HUES6 (cell line): ENCODE data around the gene ZNF544.
"Not testable (repeated sequence)": the region's sequence is repeated elsewhere in the genome, so short reads cannot be mapped to it uniquely, and the experiment has no call there.

Source experiments
- H3K27ac ChIP-seq: 2 replicates; pipeline ENCODE4 v1.7.0; 2013; ENCODE audit warnings: low read depth, mild to moderate bottlenecking, low read length, inconsistent platforms
- H3K27me3 ChIP-seq: 2 replicates; pipeline ENCODE4 v1.6.1; 2013; ENCODE audit warnings: low read length; ENCODE audit not compliant: control insufficient read depth, insufficient read depth
- H3K36me3 ChIP-seq: 2 replicates; pipeline ENCODE4 v1.6.1; 2013; ENCODE audit warnings: low read length; ENCODE audit not compliant: control insufficient read depth, insufficient read depth
- H3K4me1 ChIP-seq: 2 replicates; pipeline ENCODE4 v1.6.1; 2013; ENCODE audit warnings: low read length; ENCODE audit not compliant: control insufficient read depth, insufficient read depth
- H3K4me3 ChIP-seq: 2 replicates; pipeline ENCODE4 v1.5.1; 2013; ENCODE audit warnings: low read depth, low read length
- H3K9ac ChIP-seq: one replicate; pipeline ENCODE4 v1.6.1; 2013; ENCODE audit warnings: mild to moderate bottlenecking, low read length
- H3K9me3 ChIP-seq: 2 replicates; pipeline ENCODE4 v1.6.1; 2013; ENCODE audit warnings: low read depth, low read length; ENCODE audit not compliant: control insufficient read depth, insufficient read depth

ZNF544 gene

DNA sequence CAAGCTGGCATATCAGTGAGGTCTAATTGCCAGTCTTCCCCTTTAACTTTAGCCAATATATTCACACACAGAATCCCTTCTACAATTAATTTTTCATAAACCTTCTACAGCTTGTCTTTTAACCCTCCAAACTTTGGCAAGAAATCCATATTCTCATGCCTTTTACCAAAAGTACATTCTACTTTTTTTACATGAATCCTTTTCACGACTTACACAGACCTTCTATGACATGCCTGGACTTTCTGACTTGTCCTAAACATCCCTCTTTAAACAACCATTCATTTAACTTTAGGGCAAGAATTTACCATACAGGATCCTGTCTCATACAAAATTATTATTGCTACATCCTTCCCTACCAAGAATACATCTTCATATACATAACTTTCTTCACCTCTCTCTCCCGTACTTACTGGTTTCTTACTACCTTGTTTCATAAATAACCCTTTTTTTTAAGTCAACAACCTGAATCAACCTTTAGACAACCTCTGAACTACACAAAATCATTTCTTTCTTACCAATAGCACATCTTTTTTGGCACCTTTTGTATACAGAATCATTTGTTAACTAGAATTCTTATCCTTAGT lies 23.5 kb downstream of the ZNF544 start:
- Histone ChIP-seq H3K27ac (no peak overlapping the region), H3K4me3 (no peak overlapping the region), H3K4me1 (no peaks in the 10 kb centered on the region), H3K36me3 (peaks cover 99% of the 10 kb centered on the region), H3K27me3 (no peaks in the 10 kb centered on the region), H3K9ac (no peak overlapping the region), H3K9me3 (peaks cover 93% of the 10 kb centered on the region)

DNA sequence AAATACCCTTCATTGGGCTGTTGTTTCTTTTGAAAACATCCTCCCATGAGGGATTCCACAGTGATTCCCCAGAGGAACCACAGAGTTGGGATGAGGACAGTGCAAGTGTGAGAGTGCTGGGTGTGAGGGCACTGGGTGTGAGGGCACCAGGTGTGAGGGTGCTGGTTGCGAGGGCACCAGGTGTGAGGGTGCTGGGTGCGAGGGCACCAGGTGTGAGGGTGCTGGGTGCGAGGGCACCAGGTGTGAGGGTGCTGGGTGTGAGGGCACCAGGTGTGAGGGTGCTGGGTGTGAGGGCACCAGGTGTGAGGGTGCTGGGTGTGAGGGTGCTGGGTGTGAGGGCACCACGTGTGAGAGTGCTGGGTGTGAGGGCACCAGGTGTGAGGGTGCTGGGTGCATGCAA lies 29.5 kb downstream of the ZNF544 start:
- H3K27ac ChIP-seq, H3K27me3 ChIP-seq, H3K9ac ChIP-seq, H3K4me1 ChIP-seq: not testable (repeated sequence)
- H3K36me3 ChIP-seq = peaks cover 99% of the 10 kb centered on the region
- H3K9me3 ChIP-seq = peaks cover 96% of the 10 kb centered on the region
- peak overlapping the region; percentile 7; the same call in 1 of the 2 replicates for H3K4me3 ChIP-seq

DNA sequence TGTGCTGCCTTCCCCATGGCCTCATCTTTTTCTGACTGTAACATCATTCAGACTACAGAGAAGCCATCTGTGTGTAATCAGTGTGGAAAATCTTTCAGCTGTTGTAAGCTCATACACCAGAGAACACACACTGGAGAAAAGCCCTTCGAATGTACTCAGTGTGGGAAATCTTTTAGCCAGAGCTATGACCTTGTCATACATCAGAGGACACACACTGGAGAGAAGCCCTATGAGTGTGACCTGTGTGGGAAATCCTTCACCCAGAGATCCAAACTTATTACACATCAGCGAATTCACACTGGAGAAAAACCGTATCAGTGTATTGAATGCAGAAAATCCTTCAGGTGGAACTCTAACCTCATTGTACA lies 32.9 kb downstream of the ZNF544 start:
- H3K36me3 ChIP-seq = peaks cover 84% of the 10 kb centered on the region
- peaks cover 96% of the 10 kb centered on the region for H3K9me3 ChIP-seq
- H3K4me3 ChIP-seq = no peak overlapping the region
- H3K4me1 ChIP-seq = no peaks in the 10 kb centered on the region
- H3K9ac ChIP-seq = no peak overlapping the region
- H3K27me3 ChIP-seq = no peaks in the 10 kb centered on the region
- no peak overlapping the region for H3K27ac ChIP-seq

DNA sequence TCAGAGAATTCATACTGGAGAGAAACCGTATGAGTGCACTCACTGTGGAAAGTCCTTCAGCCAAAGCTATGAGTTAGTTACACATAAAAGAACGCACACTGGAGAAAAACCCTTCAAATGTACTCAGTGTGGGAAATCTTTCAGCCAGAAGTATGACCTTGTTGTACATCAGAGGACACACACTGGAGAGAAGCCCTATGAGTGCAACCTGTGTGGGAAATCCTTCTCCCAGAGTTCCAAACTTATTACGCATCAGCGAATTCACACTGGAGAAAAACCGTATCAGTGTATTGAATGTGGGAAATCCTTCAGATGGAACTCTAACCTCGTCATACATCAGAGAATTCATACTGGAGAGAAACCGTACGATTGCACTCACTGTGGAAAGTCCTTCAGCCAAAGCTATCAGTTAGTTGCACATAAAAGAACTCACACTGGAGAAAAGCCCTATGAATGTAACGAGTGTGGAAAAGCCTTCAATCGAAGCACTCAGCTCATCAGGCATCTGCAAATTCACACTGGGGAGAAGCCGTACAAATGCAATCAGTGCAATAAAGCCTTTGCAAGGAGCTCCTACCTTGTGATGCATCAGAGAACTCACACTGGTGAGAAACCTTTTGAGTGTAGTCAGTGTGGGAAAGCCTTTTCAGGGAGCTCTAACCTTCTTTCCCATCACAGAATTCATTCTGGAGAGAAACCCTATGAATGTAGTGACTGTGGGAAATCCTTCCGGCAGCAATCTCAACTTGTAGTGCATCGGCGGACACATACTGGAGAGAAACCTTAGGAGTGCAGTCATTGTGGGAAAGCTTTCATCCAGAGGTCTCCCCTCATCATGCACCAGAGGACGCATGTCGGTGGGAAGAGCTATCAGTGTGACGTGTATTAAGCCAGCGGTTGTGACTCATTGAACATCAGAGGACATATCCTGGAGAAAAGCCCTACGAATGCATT lies 33.5 kb downstream of the ZNF544 start:
- Histone ChIP-seq H3K9ac (no peak overlapping the region), H3K4me3 (peak overlapping the region; percentile 12), H3K27me3 (no peaks in the 10 kb centered on the region), H3K36me3 (peaks cover 82% of the 10 kb centered on the region), H3K4me1 (no peaks in the 10 kb centered on the region), H3K27ac (no peak overlapping the region), H3K9me3 (peaks cover 97% of the 10 kb centered on the region)

GRCh38 chr19:58262922-58263296 lies 34.2 kb downstream of the ZNF544 start:
- Histone ChIP-seq H3K4me3 (peak overlapping the region; percentile 12), H3K36me3 (peaks cover 75% of the 10 kb centered on the region), H3K9me3 (peaks cover 97% of the 10 kb centered on the region), H3K27me3 (no peaks in the 10 kb centered on the region), H3K27ac (no peak overlapping the region), H3K4me1 (no peaks in the 10 kb centered on the region), H3K9ac (no peak overlapping the region)

DNA sequence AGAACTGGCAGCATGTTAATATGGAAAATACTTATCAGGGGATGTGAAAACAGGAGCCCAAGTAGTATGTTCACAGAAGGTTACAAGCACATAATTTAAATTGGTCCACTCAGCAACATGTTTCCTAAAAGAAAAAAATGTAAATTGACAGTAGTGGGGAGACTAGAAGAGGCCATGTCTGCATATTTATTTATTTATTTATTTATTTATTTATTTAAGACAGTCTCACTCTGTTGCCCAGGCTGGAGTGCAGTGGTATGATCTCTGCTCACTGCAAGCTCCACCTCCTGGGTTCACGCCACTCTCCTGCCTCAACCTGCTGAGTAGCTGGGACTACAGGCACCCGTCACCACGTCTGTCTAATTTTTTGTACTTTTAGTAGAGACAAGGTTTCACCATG lies 36.4 kb downstream of the ZNF544 start:
- Histone ChIP-seq H3K9me3 (peaks cover 91% of the 10 kb centered on the region), H3K27me3 (no peaks in the 10 kb centered on the region)

GRCh38 chr19:58268344-58268743 lies 39.6 kb downstream of the ZNF544 start:
- no peaks in the 10 kb centered on the region for H3K4me1 ChIP-seq
- H3K27me3 ChIP-seq = no peaks in the 10 kb centered on the region
- no peak overlapping the region for H3K9ac ChIP-seq
- no peak overlapping the region for H3K4me3 ChIP-seq
- peaks cover 36% of the 10 kb centered on the region for H3K36me3 ChIP-seq
- peaks cover 81% of the 10 kb centered on the region for H3K9me3 ChIP-seq
- H3K27ac ChIP-seq = no peak overlapping the region

More for the DNA sequence above, 36.4 kb downstream of the ZNF544 start:
- Histone ChIP-seq H3K9ac (no peak overlapping the region), H3K36me3 (peaks cover 53% of the 10 kb centered on the region), H3K4me3 (no peak overlapping the region), H3K4me1 (no peaks in the 10 kb centered on the region), H3K27ac (no peak overlapping the region)

DNA sequence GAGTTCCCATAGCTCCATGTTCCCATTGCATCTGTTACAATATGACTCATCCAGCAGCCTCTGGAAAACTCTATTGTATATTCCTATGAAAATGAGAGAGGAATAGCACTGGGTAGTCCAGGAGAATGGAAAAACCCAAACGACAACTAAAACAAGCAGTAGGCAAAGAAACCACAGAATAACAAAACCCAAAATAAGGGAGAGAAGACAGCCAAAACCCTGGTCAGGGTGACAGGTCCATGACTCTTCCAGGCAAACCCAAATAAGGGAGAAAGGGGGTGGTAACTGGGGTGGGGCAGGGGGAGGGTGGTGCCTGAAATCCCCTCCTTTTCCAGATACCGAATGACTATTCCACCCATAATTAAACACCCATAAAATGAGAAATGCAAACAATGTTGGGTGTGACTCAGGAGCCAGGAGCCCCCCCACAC lies 46.1 kb downstream of the ZNF544 start:
- H3K4me1 ChIP-seq = peaks cover under 1% of the 10 kb centered on the region; the same call in 1 of the 2 replicates
- peaks cover 32% of the 10 kb centered on the region; the same call in 1 of the 2 replicates for H3K9me3 ChIP-seq
- no peaks in the 10 kb centered on the region for H3K27me3 ChIP-seq
- H3K9ac ChIP-seq = no peak overlapping the region
- H3K36me3 ChIP-seq = peaks cover 26% of the 10 kb centered on the region
- H3K4me3 ChIP-seq = no peak overlapping the region
- H3K27ac ChIP-seq = no peak overlapping the region

DNA sequence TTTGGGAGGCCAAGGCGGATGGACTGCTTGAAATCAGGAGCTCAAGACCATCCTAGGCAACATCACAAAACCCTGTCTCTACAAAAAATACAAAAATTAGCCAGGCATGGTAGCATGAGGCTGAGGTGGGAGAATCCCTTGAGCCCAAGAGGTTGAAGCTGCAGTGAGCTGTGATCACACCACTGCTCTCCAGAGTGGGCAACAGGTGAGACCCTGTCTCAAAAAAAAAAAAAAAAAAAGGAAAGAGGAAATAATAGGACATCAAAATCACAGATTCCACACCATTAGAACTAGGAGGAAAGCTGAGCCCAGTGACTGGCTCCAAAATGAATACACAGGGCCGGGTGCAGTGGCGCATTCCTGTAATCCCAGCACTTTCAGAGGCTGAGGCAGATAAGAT lies 46.9 kb downstream of the ZNF544 start:
- peaks cover 31% of the 10 kb centered on the region for H3K36me3 ChIP-seq
- H3K4me3 ChIP-seq = no peak overlapping the region
- peaks cover 31% of the 10 kb centered on the region; the same call in 1 of the 2 replicates for H3K9me3 ChIP-seq
- H3K27ac ChIP-seq = no peak overlapping the region
- no peaks in the 10 kb centered on the region for H3K27me3 ChIP-seq
- H3K4me1 ChIP-seq = peaks cover 6% of the 10 kb centered on the region
- H3K9ac ChIP-seq = no peak overlapping the region

DNA sequence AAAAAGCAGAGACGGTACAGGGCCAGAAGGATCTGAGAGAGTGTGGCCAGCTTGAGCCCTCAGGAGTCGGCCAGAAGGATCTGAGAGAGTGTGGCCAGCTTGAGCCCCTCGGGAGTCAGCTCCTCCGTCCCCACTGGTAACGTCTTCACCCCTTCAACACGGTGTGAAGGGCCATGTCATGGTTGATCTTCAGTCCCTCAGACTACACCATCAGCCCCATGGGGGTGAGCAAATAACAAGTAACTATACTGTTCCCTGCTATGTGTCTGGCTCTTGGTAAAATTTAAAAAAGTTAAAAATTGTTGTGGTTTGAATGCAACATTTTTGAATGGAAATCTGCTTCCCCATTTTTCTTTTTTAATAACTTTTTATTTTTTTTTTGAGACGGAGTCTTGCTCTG lies 48.5 kb downstream of the ZNF544 start:
- peaks cover 19% of the 10 kb centered on the region; the same call in 1 of the 2 replicates for H3K9me3 ChIP-seq
- H3K9ac ChIP-seq = no peak overlapping the region
- peaks cover 36% of the 10 kb centered on the region for H3K36me3 ChIP-seq
- H3K4me3 ChIP-seq = no peak overlapping the region
- no peak overlapping the region for H3K27ac ChIP-seq
- H3K4me1 ChIP-seq = peaks cover 6% of the 10 kb centered on the region
- no peaks in the 10 kb centered on the region for H3K27me3 ChIP-seq
